ENCODE measurements around the gene TMEM204. TPM values are rescaled to one million over a fixed set of nuclear protein-coding genes. Genes with fewer than 3 reads are reported as not detected.
A peak's percentile ranks its signal among the peaks of the same experiment; 100 is the strongest.

Gene TMEM204
- total RNA-seq, 3 donors from 2014 or later (not counting 1 experiment from before 2014, with no cell fraction given): 3.3 to 14.1 (median 7.8) TPM

- Histone ChIP-seq H3K27me3 (ENCODE audit: control insufficient read depth, insufficient read depth, low read length) (no peaks in the 10 kb centered on the region), H3K36me3 (ENCODE audit: control insufficient read depth, insufficient read depth, low read length) (peaks cover 5% of the 10 kb centered on the region), H3K4me3 (ENCODE audit: low read length) (peak overlapping the region; percentile 64), H3K27ac (ENCODE audit: low read length) (peak overlapping the region; percentile 76), H3K9me3 (ENCODE audit: control insufficient read depth, insufficient read depth, low read length) (no peaks in the 10 kb centered on the region), H3K4me1 (ENCODE audit: control insufficient read depth, insufficient read depth, low read length) (peaks cover 69% of the 10 kb centered on the region)
- Mint-ChIP-seq H3K4me3 (peak overlapping the region; percentile 93), H3K27ac (peak overlapping the region; percentile 75 to 85), H3K4me1 (peaks cover 34 to 38% of the 10 kb centered on the region in 2 donors), H3K36me3 (no peaks in the 10 kb centered on the region), H3K27me3 (ENCODE audit: low read depth in 2 of 2) (no peaks in the 10 kb centered on the region), H3K9me3 (no peaks in the 10 kb centered on the region)
- DNase-seq (peak in 1 of 2 donors; percentile 29), ATAC-seq (peak in 2 of 3 donors; percentile 28 to 37)
- WGBS (ENCODE audit: insufficient coverage): 6% methylated on average over 57 of the region's 57 CpGs
- intact Hi-C loops (cut with micrococcal nuclease): no loop called here
- TF ChIP-seq CTCF (IDR thresholded peaks at IDR 0.05): no peak
These were observed 855 bp downstream of the TMEM204 start for GRCh38 chr16:1534021-1535020.

- Mint-ChIP-seq H3K4me3 (peak overlapping the region; percentile 93), H3K27ac (peak overlapping the region; percentile 75 to 85), H3K4me1 (peaks cover 37 to 38% of the 10 kb centered on the region in 2 donors), H3K36me3 (no peaks in the 10 kb centered on the region), H3K27me3 (ENCODE audit: low read depth in 2 of 2) (no peaks in the 10 kb centered on the region), H3K9me3 (no peaks in the 10 kb centered on the region)
- 55% methylated on average over 39 of the region's 39 CpGs for WGBS (ENCODE audit: insufficient coverage)
- Histone ChIP-seq H3K4me1 (ENCODE audit: control insufficient read depth, insufficient read depth, low read length) (peaks cover 70% of the 10 kb centered on the region), H3K27ac (ENCODE audit: low read length) (peak overlapping the region; percentile 24), H3K27me3 (ENCODE audit: control insufficient read depth, insufficient read depth, low read length) (no peaks in the 10 kb centered on the region), H3K36me3 (ENCODE audit: control insufficient read depth, insufficient read depth, low read length) (peaks cover 6% of the 10 kb centered on the region), H3K4me3 (ENCODE audit: low read length) (peak overlapping the region; percentile 64), H3K9me3 (ENCODE audit: control insufficient read depth, insufficient read depth, low read length) (no peaks in the 10 kb centered on the region)
- ATAC-seq: no peak
- DNase-seq: peak in 1 of 2 donors; percentile 59
- no peak for TF ChIP-seq CTCF (IDR thresholded peaks at IDR 0.05)
- intact Hi-C loops (cut with micrococcal nuclease): no loop called here
These were observed 2.2 kb downstream of the TMEM204 start for GRCh38 chr16:1535391-1536291.

GRCh38 chr16:1536601-1537000 is 3.1 kb downstream of the TMEM204 start:
- 82% methylated on average over 13 of the region's 13 CpGs for WGBS (ENCODE audit: insufficient coverage)
- H3K4me1 Mint-ChIP-seq: peaks cover 38% of the 10 kb centered on the region in 2 donors
- TF ChIP-seq CTCF (IDR thresholded peaks at IDR 0.05): no peak
- peak overlapping the region; percentile 76 for H3K4me3 Mint-ChIP-seq
- H3K36me3 Mint-ChIP-seq: no peaks in the 10 kb centered on the region
- Histone ChIP-seq H3K4me3 (ENCODE audit: low read length) (no peak overlapping the region), H3K27ac (ENCODE audit: low read length) (no peak overlapping the region), H3K36me3 (ENCODE audit: control insufficient read depth, insufficient read depth, low read length) (peaks cover 6% of the 10 kb centered on the region), H3K4me1 (ENCODE audit: control insufficient read depth, insufficient read depth, low read length) (peaks cover 70% of the 10 kb centered on the region), H3K9me3 (ENCODE audit: control insufficient read depth, insufficient read depth, low read length) (no peaks in the 10 kb centered on the region), H3K27me3 (ENCODE audit: control insufficient read depth, insufficient read depth, low read length) (no peaks in the 10 kb centered on the region)
- no peaks in the 10 kb centered on the region for H3K27me3 Mint-ChIP-seq (ENCODE audit: low read depth in 2 of 2)
- DNase-seq (no peak), ATAC-seq (no peak)
- peak overlapping the region; percentile 19 to 78 for H3K27ac Mint-ChIP-seq
- intact Hi-C loops (cut with micrococcal nuclease): no loop called here
- H3K9me3 Mint-ChIP-seq: no peaks in the 10 kb centered on the region

Data from natural killer cell (primary cell).